ENCODE data around the gene BAIAP2.

BAIAP2 gene

DNA sequence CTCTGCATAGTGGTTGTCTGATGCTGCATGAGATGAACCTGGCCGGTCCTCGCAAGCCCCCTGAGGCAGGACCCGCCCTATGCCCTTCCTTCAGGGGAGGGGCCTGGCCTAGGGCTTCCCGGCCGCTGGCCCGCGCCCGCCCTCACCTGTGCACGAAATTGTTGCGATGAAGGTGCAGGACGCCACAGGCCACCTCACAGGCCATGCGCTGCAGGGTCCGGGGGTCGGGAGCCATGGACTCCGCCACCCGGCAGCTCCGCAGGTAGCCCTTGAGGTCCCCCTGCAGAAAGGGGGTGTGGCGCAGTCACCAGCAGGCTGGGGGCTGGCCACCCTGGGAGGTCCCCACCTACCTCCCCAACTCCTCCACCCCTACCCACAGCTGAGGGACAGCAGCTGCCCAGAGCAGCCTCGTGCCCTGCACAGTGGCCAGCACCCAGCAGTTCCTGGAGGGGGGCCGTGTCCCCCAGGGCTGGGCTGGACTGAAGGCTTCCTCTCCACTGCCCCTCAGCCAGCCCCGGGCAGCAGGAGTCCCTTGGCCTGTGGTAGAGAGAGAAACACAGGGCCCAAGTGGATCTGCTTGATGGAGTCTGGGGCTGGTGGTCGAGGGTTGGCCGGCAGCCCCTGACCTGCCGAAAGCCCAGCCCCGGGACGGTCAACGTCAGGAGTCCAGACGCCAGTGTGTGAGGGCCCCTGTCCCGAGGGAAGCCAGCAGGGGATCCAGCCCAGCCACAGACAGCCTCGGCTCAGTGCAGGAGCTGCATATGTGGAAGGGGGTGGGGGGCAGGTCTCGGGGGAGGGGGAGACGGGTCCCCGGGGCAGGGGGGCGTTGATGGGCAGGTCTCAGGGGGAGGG, 91.6 kb downstream of the BAIAP2 start:
- DNase-seq (ENCODE audit: low spot score) = no peak

- DNase-seq (ENCODE audit: low spot score) = no peak
These were observed 92.1 kb downstream of the BAIAP2 start for GRCh38 chr17:81127133-81127455.

- no peak for DNase-seq (ENCODE audit: low spot score)
These were observed 92.7 kb downstream of the BAIAP2 start for GRCh38 chr17:81127526-81128177.

DNA sequence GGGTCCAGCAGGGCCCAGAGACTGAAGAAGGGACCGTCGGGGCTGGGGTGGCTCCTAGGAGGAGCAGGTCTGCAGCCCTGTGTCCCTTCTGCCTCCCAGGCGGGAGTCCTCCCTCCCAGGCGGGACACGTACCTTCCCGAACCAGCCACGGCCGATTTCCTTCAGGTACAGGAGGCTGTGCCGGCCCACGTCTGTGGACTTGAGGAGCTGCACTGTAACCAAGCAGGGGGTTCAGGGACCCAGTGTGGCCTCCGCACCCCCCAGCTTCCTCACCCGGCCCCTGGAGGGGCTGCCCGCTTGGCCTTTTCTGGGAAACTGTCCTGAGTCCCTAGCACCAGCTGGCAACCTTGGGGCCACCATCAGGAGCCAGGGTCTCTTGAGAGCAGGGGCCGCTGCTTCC, 93.4 kb downstream of the BAIAP2 start:
- DNase-seq (ENCODE audit: low spot score) = no peak

DNA sequence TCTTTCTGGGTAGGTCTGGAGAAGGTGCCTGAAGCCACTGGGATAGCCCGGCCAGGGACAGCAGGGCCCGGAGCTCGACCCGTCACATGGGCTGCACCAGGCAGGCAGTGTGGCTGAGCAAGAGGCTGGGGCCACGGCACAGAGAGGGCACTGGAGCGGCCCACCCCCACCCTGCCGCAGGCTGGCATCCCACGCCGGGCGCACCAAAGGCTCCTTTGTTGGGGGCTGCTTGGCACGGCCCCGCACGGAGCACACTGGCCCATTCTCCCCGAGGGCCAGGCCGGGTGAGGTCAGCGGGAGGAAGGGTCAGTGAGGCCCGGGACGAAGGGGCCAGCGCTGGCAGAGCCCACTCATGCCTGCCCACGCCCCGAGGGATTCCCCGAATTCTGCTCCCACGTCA, 93.8 kb downstream of the BAIAP2 start:
- DNase-seq (ENCODE audit: low spot score) = no peak

GRCh38 chr17:81129289-81129688, 94.3 kb downstream of the BAIAP2 start:
- no peak for DNase-seq (ENCODE audit: low spot score)

- DNase-seq (ENCODE audit: low spot score) = no peak
These were observed 94.9 kb downstream of the BAIAP2 start for GRCh38 chr17:81129711-81130367.

- DNase-seq (ENCODE audit: low spot score) = no peak
These were observed 95.7 kb downstream of the BAIAP2 start for GRCh38 chr17:81130385-81131361.

DNA sequence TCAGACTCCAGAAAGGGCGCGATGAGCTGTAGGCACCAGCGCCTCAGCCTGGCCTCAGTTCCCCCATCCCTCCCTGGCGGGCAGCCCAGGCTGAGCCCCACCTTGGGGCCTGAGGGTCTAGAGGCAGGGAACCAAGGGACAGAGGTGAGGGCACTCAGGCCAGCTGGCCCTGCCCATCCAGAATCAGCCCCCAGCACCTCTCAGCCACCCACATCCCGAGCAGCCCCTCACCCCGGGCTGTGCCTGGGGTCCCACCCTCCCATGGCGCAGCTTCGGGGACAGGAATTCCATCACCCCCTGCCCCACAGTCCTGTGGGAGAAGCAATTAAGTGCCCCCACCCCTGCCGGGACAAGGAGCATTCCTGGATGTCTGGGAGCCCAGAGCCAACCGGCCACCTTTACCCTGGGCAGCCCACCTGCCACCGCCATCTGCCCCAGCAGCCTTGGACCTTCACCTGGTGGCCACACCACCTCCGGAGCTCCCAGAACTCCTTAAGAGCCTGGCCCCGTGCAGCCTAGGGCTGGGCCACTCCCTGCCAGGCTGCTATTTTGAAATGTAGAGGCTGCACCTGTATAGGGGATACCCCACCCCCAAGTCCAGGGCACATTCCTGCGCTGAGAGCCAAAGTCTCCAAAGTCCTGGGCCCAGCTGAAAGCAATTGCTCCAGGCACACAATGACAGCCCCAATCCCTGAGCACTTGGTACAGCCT, 96.7 kb downstream of the BAIAP2 start:
- no peak for DNase-seq (ENCODE audit: low spot score)

- no peak for DNase-seq (ENCODE audit: low spot score)
These were observed 97.2 kb downstream of the BAIAP2 start for GRCh38 chr17:81132197-81132540.

GRCh38 chr17:81132770-81133723, 98.1 kb downstream of the BAIAP2 start:
- no peak for DNase-seq (ENCODE audit: low spot score)

- DNase-seq (ENCODE audit: low spot score) = no peak
These were observed 99.3 kb downstream of the BAIAP2 start for GRCh38 chr17:81134064-81134781.

GRCh38 chr17:81135505-81136278, 100.7 kb downstream of the BAIAP2 start:
- no peak for DNase-seq (ENCODE audit: low spot score)

DNA sequence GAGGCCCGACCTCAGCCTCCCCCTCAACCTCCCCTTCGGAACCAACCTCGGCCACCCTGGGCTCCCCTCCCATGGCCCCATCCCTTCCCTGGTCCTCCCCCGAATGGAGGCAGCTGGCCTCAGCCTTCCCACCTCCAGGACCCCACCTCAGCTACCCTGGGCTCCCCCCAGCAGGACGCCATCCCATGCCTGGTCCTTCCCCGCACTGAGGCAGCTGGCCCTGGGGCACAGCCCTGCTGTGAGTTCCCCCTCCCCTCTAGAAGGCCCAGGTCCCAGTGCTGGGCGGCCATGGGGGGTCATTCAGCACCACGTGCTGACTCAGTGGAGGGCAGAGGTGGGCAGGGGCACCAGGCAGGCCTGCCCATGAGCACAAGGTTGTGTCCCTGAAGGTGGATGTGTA, 101.4 kb downstream of the BAIAP2 start:
- no peak for DNase-seq (ENCODE audit: low spot score)

GRCh38 chr17:81137248-81137647, 102.3 kb downstream of the BAIAP2 start:
- no peak for DNase-seq (ENCODE audit: low spot score)

DNA sequence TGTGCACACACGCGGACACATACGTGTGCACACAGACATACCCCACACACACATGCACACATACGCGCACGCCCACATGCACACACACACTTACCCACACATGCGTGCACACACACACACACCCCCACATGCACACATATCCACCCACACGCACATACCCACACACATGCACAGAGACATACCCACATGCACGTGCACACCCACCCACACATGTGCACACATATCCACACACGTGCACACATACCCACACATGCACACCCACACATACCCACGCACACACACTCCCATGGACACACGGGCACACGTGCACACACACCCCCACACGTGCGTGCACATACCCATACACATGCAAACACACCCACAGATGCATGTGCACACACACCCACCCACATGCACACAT, 103.1 kb downstream of the BAIAP2 start:
- no peak for DNase-seq (ENCODE audit: low spot score)

DNA sequence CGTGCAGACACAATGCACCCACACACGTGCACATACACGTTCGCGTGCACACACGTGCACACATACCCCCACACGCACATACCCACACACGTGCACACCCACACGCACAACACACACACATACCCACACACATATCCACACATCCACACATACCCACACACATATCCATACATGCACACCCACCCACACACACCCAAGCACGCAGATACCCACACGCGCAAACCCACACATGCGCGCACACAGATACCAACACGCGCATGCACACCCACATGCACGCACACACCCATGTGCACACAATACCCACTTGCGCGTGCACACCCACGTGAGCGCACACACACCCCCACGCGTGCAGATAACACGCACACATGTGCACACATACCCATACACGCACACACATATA, 103.5 kb downstream of the BAIAP2 start:
- no peak for DNase-seq (ENCODE audit: low spot score)

DNA sequence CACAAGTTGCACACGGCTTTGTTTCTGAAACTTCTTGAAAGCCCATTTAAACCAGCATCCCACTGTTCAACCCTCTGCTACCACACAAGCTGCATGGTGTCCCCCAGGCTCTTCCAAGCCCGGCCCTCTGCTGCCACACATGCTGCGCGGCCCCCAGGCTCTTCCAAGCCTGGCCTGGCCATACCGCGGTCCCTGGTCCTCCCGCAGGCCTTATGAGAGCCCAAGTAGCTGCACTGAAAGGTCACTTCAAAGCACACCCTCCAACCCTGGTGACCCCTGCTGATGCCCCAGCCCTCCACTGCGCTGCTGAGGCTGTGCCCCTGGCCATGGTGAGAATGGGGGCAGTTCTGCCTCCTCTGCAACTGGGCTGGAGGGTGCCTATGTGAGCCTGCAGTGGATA, 104.5 kb downstream of the BAIAP2 start:
- DNase-seq (ENCODE audit: low spot score) = no peak

GRCh38 chr17:81140018-81140417, 105.1 kb downstream of the BAIAP2 start:
- no peak for DNase-seq (ENCODE audit: low spot score)

All from NAMALWA (cell line).